ENCODE measurements around the gene EAF2. TPM values are rescaled to one million over a fixed set of nuclear protein-coding genes. Genes with fewer than 3 reads are reported as not detected.
"Not testable (repeated sequence)": the region's sequence is repeated elsewhere in the genome, so short reads cannot be mapped to it uniquely, and the experiment has no call there.

The EAF2 gene
- total RNA-seq, 1 experiment from 2014 or later = 4.5 TPM

DNA sequence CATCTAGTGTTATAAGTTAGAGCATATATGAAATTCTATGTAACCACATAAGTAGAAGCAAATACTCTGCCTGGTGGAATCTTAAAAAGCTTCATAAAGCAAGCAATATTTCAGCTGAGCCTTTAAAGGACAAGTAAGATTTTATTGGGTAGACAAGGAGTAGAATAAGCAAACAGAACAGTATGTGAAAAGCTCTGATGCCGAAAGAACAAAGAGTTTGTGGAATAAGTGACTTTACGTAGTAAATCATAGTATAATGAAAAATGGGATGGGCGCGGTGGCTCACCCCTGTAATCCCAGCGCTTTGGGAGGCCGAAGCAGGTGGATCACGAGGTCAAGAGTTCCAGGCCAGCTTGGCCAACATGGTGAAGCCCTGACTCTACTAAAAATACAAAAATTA, 9.9 kb downstream of the EAF2 start:
- H3K4me3 Mint-ChIP-seq (ENCODE audit: unreplicated experiment) = no peak overlapping the region
- no peak for DNase-seq
- no peaks in the 10 kb centered on the region for H3K4me1 Mint-ChIP-seq (ENCODE audit: low read depth, unreplicated experiment)
- H3K4me1 ChIP-seq = no peaks in the 10 kb centered on the region
- H3K27me3 Mint-ChIP-seq (ENCODE audit: insufficient read depth, unreplicated experiment) = no peaks in the 10 kb centered on the region
- BruUV-seq (replicated peaks) = no TSS peak
- no peak overlapping the region for H3K27ac Mint-ChIP-seq (ENCODE audit: unreplicated experiment)
- no peaks in the 10 kb centered on the region for H3K36me3 ChIP-seq (ENCODE audit: control insufficient read depth, insufficient read depth, low read length)
- H3K4me3 ChIP-seq (ENCODE audit: low read depth, low read length) = no peak overlapping the region
- H3K9me3 Mint-ChIP-seq (ENCODE audit: unreplicated experiment) = no peaks in the 10 kb centered on the region
- POLR2A ChIA-PET = no interaction called here
- H3K9me3 ChIP-seq = no peaks in the 10 kb centered on the region
- H3K27me3 ChIP-seq (replicated peaks; ENCODE audit: control insufficient read depth, insufficient read depth, low read length) = no peaks in the 10 kb centered on the region
- no peaks in the 10 kb centered on the region for H3K36me3 Mint-ChIP-seq (ENCODE audit: insufficient read depth, unreplicated experiment)
- CTCF ChIA-PET = no interaction called here
- TF ChIP-seq, protein P1, sequence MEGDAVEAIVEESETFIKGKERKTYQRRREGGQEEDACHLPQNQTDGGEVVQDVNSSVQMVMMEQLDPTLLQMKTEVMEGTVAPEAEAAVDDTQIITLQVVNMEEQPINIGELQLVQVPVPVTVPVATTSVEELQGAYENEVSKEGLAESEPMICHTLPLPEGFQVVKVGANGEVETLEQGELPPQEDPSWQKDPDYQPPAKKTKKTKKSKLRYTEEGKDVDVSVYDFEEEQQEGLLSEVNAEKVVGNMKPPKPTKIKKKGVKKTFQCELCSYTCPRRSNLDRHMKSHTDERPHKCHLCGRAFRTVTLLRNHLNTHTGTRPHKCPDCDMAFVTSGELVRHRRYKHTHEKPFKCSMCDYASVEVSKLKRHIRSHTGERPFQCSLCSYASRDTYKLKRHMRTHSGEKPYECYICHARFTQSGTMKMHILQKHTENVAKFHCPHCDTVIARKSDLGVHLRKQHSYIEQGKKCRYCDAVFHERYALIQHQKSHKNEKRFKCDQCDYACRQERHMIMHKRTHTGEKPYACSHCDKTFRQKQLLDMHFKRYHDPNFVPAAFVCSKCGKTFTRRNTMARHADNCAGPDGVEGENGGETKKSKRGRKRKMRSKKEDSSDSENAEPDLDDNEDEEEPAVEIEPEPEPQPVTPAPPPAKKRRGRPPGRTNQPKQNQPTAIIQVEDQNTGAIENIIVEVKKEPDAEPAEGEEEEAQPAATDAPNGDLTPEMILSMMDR (IDR thresholded peaks at IDR 0.05; ENCODE audit: insufficient read depth in 1 of 2, low read depth in 1 of 2, low read length in 1 of 2, severe bottlenecking in 1 of 2, unreplicated experiment in 1 of 2) = no peak
- intact Hi-C loops (cut with micrococcal nuclease; ENCODE audit: unreplicated experiment) = no loop called here

DNA sequence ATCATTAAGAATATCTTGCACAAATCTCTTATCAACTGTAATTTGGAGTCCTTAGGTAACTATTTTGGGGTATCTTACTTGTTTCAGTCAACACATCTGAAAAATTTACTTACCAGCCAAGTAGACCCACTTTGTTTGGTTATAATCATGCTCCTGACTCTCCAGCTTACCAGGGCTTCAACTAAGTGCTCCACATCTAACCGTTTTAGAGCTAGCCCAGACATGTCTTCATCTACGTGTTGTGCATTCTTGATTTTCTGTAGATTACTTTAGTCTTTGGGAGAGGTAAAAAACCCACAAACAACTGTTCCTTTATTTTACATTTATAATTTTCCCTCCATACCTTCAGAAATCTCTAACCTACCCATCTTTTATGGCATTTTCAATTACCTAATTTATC, 17.2 kb downstream of the EAF2 start:
- POLR2A ChIA-PET = no interaction called here
- DNase-seq = no peak
- H3K4me1 Mint-ChIP-seq (ENCODE audit: low read depth, unreplicated experiment) = no peaks in the 10 kb centered on the region
- Histone ChIP-seq H3K36me3 (ENCODE audit: control insufficient read depth, insufficient read depth, low read length) (no peaks in the 10 kb centered on the region), H3K9me3 (no peaks in the 10 kb centered on the region), H3K27me3 (replicated peaks; ENCODE audit: control insufficient read depth, insufficient read depth, low read length) (no peaks in the 10 kb centered on the region), H3K4me1 (no peaks in the 10 kb centered on the region), H3K4me3 (ENCODE audit: low read depth, low read length) (no peak overlapping the region)
- H3K36me3 Mint-ChIP-seq (ENCODE audit: insufficient read depth, unreplicated experiment) = no peaks in the 10 kb centered on the region
- H3K27me3 Mint-ChIP-seq (ENCODE audit: insufficient read depth, unreplicated experiment) = no peaks in the 10 kb centered on the region
- no peak overlapping the region for H3K27ac Mint-ChIP-seq (ENCODE audit: unreplicated experiment)
- no peak overlapping the region for H3K4me3 Mint-ChIP-seq (ENCODE audit: unreplicated experiment)
- H3K9me3 Mint-ChIP-seq (ENCODE audit: unreplicated experiment) = no peaks in the 10 kb centered on the region
- CTCF ChIA-PET = no interaction called here
- intact Hi-C loops (cut with micrococcal nuclease; ENCODE audit: unreplicated experiment) = loop anchor here (10.0 kb wide), 1 partner anchor 243 kb away; no protein-coding TSS in a partner anchor
- TF ChIP-seq, protein P1 (IDR thresholded peaks at IDR 0.05; ENCODE audit: insufficient read depth in 1 of 2, low read depth in 1 of 2, low read length in 1 of 2, severe bottlenecking in 1 of 2, unreplicated experiment in 1 of 2) = no peak
- BruUV-seq (replicated peaks) = no TSS peak

DNA sequence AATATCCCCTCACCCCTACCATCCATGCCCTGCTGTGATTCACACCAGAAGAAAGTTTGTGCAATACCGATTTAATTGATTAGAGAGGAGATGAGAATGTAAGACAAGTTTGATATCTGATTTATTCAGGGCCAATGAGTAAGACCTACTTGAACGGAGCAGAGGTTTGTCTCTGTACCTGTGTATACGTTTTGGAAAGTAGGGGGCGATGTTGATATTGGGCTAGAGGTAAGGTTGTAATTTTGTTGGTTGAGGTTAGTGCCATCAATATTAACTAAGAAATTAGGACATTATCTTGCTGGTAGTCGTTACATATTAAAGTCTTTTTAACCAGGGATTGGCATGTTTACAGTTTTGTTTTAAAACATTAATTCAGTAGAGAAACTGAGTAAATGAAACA, 20.5 kb downstream of the EAF2 start:
- no peaks in the 10 kb centered on the region for H3K9me3 Mint-ChIP-seq (ENCODE audit: unreplicated experiment)
- no TSS peak for BruUV-seq (replicated peaks)
- no peaks in the 10 kb centered on the region for H3K36me3 Mint-ChIP-seq (ENCODE audit: insufficient read depth, unreplicated experiment)
- H3K4me1 ChIP-seq = no peaks in the 10 kb centered on the region
- TF ChIP-seq, protein P1 (IDR thresholded peaks at IDR 0.05; ENCODE audit: insufficient read depth in 1 of 2, low read depth in 1 of 2, low read length in 1 of 2, severe bottlenecking in 1 of 2, unreplicated experiment in 1 of 2) = peak; percentile 34 to 40
- H3K27ac Mint-ChIP-seq (ENCODE audit: unreplicated experiment) = no peak overlapping the region
- H3K4me1 Mint-ChIP-seq (ENCODE audit: low read depth, unreplicated experiment) = no peaks in the 10 kb centered on the region
- POLR2A ChIA-PET = no interaction called here
- H3K27me3 ChIP-seq (replicated peaks; ENCODE audit: control insufficient read depth, insufficient read depth, low read length) = no peaks in the 10 kb centered on the region
- H3K4me3 ChIP-seq (ENCODE audit: low read depth, low read length) = no peak overlapping the region
- intact Hi-C loops (cut with micrococcal nuclease; ENCODE audit: unreplicated experiment) = loop anchor here (1.0 to 10.0 kb wide), 3 partner anchors 135 to 403 kb away; no protein-coding TSS in a partner anchor
- H3K36me3 ChIP-seq (ENCODE audit: control insufficient read depth, insufficient read depth, low read length) = no peaks in the 10 kb centered on the region
- H3K27me3 Mint-ChIP-seq (ENCODE audit: insufficient read depth, unreplicated experiment) = no peaks in the 10 kb centered on the region
- no peaks in the 10 kb centered on the region for H3K9me3 ChIP-seq
- no peak overlapping the region for H3K4me3 Mint-ChIP-seq (ENCODE audit: unreplicated experiment)
- DNase-seq = peak in 1 of 2 experiments; percentile 55
- CTCF ChIA-PET = no interaction called here

DNA sequence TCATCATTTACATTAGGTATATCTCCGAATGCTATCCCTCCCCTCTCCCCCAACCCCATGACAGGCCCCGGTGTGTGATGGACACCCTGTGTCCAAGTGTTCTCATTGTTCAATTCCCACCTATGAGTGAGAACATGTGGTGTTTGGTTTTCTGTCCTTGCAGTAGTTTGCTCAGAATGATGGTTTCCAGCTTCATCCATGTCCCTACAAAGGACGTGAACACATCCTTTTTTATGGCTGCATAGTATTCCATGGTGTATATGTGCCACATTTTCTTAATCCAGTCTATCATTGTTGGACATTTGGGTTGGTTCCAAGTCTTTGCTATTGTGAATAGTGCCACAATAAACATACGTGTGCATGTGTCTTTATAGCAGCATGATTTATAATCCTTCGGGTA, 22.8 kb downstream of the EAF2 start:
- H3K4me1 ChIP-seq; BruUV-seq (replicated peaks); H3K27me3 ChIP-seq (replicated peaks; ENCODE audit: control insufficient read depth, insufficient read depth, low read length); DNase-seq; H3K27me3 Mint-ChIP-seq (ENCODE audit: insufficient read depth, unreplicated experiment); CTCF ChIA-PET; H3K4me3 ChIP-seq (ENCODE audit: low read depth, low read length); H3K9me3 Mint-ChIP-seq (ENCODE audit: unreplicated experiment); POLR2A ChIA-PET; H3K36me3 Mint-ChIP-seq (ENCODE audit: insufficient read depth, unreplicated experiment); H3K4me3 Mint-ChIP-seq (ENCODE audit: unreplicated experiment); H3K4me1 Mint-ChIP-seq (ENCODE audit: low read depth, unreplicated experiment); H3K36me3 ChIP-seq (ENCODE audit: control insufficient read depth, insufficient read depth, low read length); H3K27ac Mint-ChIP-seq (ENCODE audit: unreplicated experiment); H3K9me3 ChIP-seq: not testable (repeated sequence)
- intact Hi-C loops (cut with micrococcal nuclease; ENCODE audit: unreplicated experiment) = loop anchor here (10.0 kb wide), 1 partner anchor 237 kb away; no protein-coding TSS in a partner anchor

DNA sequence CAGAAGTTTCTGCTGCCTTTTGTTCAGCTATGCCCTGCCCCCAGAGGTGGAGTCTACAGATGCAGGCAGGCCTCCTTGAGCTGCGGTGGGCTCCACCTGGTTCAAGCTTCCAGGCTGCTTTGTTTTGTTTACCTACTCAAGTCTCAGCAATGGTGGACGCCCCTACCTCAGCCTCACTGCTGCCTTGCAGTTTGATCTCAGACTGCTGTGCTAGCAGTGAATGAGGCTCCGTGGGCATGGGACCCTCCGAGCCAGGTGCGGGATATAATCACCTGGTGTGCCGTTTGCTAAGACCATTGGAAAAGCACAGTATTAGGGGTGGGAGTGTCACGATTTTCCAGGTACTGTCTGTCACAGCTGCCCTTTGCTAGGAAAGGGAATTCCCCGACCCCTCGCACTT, 28.2 kb downstream of the EAF2 start:
- H3K9me3 ChIP-seq; POLR2A ChIA-PET; DNase-seq; H3K36me3 ChIP-seq (ENCODE audit: control insufficient read depth, insufficient read depth, low read length); BruUV-seq (replicated peaks); H3K27me3 ChIP-seq (replicated peaks; ENCODE audit: control insufficient read depth, insufficient read depth, low read length); H3K36me3 Mint-ChIP-seq (ENCODE audit: insufficient read depth, unreplicated experiment); H3K9me3 Mint-ChIP-seq (ENCODE audit: unreplicated experiment); H3K27me3 Mint-ChIP-seq (ENCODE audit: insufficient read depth, unreplicated experiment); H3K4me1 Mint-ChIP-seq (ENCODE audit: low read depth, unreplicated experiment); H3K27ac Mint-ChIP-seq (ENCODE audit: unreplicated experiment); H3K4me3 ChIP-seq (ENCODE audit: low read depth, low read length); intact Hi-C loops (cut with micrococcal nuclease; ENCODE audit: unreplicated experiment); H3K4me1 ChIP-seq; H3K4me3 Mint-ChIP-seq (ENCODE audit: unreplicated experiment); CTCF ChIA-PET: not testable (repeated sequence)

Measured in Caco-2 (cell line).